Mesothelial cell of epicardium (in vitro differentiated cells): ENCODE data around the gene TNIP1. TPM values are rescaled to one million over a fixed set of nuclear protein-coding genes. Genes with fewer than 3 reads are reported as not detected.

Experiments used
- DNase-seq, 2 experiments: peaks; one replicate each; pipeline ENCODE4 v3.0.0; 2021; ENCODE audit warnings: low spot score in 2 of 2; ENCODE audit not compliant: unreplicated experiment in 2 of 2
- H3K27ac Mint-ChIP-seq: 2 replicates; pipeline ENCODE4 v1.8.0; 2021; ENCODE audit warnings: mixed read lengths
- H3K27me3 Mint-ChIP-seq: 2 replicates; pipeline ENCODE4 v1.8.0; 2021; ENCODE audit warnings: low read depth, mixed read lengths
- H3K36me3 Mint-ChIP-seq: 2 replicates; pipeline ENCODE4 v1.8.0; 2021; ENCODE audit warnings: mixed read lengths
- H3K4me1 Mint-ChIP-seq: 2 replicates; pipeline ENCODE4 v1.8.0; 2021; ENCODE audit warnings: mixed read lengths
- H3K4me3 Mint-ChIP-seq: 2 replicates; pipeline ENCODE4 v1.8.0; 2021; ENCODE audit warnings: mild to moderate bottlenecking, moderate library complexity, mixed read lengths
- H3K9me3 Mint-ChIP-seq: 2 replicates; pipeline ENCODE4 v1.8.0; 2021; ENCODE audit warnings: mixed read lengths
- total RNA-seq: library from RNA; stranded (reverse); gene quantifications from 3 replicates; pipeline ENCODE4 v1.2.1, GENCODE V29; 2021
- TF ChIP-seq, protein P1 (sequence below): fragments of 200-600 bp; sonication (generic); IDR thresholded peaks from one replicate; pipeline ENCODE4 v1.5.0; 2021; ENCODE audit warnings: antibody characterized with exemption; ENCODE audit not compliant: unreplicated experiment

TNIP1 gene
- total RNA-seq, 1 donor from 2014 or later: 81.8 TPM

GRCh38 chr5:151018846-151019245, 62.0 kb downstream of the TNIP1 start:
- DNase-seq: no peak
- peaks cover 17% of the 10 kb centered on the region for H3K27me3 Mint-ChIP-seq
- no peaks in the 10 kb centered on the region for H3K9me3 Mint-ChIP-seq
- TF ChIP-seq, protein P1, sequence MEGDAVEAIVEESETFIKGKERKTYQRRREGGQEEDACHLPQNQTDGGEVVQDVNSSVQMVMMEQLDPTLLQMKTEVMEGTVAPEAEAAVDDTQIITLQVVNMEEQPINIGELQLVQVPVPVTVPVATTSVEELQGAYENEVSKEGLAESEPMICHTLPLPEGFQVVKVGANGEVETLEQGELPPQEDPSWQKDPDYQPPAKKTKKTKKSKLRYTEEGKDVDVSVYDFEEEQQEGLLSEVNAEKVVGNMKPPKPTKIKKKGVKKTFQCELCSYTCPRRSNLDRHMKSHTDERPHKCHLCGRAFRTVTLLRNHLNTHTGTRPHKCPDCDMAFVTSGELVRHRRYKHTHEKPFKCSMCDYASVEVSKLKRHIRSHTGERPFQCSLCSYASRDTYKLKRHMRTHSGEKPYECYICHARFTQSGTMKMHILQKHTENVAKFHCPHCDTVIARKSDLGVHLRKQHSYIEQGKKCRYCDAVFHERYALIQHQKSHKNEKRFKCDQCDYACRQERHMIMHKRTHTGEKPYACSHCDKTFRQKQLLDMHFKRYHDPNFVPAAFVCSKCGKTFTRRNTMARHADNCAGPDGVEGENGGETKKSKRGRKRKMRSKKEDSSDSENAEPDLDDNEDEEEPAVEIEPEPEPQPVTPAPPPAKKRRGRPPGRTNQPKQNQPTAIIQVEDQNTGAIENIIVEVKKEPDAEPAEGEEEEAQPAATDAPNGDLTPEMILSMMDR: no peak
- no peak overlapping the region for H3K4me3 Mint-ChIP-seq
- H3K27ac Mint-ChIP-seq: no peak overlapping the region
- no peaks in the 10 kb centered on the region for H3K36me3 Mint-ChIP-seq
- peaks cover 7% of the 10 kb centered on the region for H3K4me1 Mint-ChIP-seq

DNA sequence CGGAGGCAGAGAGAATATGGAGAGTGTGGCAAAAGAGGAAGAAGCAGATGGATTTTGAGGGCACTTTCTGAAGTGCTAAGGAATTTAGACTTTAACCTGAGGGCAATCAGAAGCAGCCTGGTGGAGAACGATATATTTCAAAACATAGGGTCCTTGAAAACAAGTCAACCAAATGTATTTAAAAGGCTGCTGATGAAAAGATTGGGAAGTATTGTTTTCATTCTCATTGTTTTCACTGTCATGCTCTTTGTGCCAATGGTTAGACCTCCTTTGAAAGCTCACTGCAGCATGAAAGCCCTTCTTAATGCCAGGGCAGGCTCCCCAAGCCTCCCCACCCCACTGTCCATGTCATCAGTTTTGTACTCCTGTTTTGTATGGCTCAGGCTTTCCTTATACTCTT, 62.9 kb downstream of the TNIP1 start:
- no peak for DNase-seq
- no peak overlapping the region for H3K4me3 Mint-ChIP-seq

DNA sequence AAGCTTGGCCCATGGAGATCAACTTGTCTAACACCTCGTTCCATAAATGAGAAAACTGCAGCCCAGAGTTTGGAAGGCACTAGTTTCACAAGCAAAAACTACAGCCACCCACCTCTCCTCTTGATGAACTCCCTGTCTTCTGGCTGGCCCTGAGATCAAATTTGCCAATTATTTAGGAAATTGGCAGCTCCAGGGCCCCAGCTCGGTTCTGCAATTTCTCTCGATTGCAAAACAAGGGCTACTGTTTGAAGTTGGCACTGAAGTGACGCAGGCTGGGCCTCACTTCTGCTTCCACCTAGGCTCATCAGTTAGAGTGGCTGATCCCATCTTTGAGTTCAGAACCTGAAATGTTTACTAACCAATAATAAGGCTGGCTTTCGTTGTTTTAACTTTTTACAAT, 64.1 kb downstream of the TNIP1 start:
- peaks cover 11% of the 10 kb centered on the region for H3K27me3 Mint-ChIP-seq
- no peaks in the 10 kb centered on the region for H3K9me3 Mint-ChIP-seq
- TF ChIP-seq, protein P1: no peak
- no peak for DNase-seq
- H3K36me3 Mint-ChIP-seq: no peaks in the 10 kb centered on the region
- no peak overlapping the region for H3K4me3 Mint-ChIP-seq
- H3K4me1 Mint-ChIP-seq: peaks cover 7% of the 10 kb centered on the region
- no peak overlapping the region for H3K27ac Mint-ChIP-seq

More for the DNA sequence above, 62.9 kb downstream of the TNIP1 start:
- Mint-ChIP-seq H3K36me3 (no peaks in the 10 kb centered on the region), H3K4me1 (peaks cover 7% of the 10 kb centered on the region), H3K27me3 (peaks cover 17% of the 10 kb centered on the region), H3K27ac (no peak overlapping the region), H3K9me3 (no peaks in the 10 kb centered on the region)
- TF ChIP-seq, protein P1: no peak

DNA sequence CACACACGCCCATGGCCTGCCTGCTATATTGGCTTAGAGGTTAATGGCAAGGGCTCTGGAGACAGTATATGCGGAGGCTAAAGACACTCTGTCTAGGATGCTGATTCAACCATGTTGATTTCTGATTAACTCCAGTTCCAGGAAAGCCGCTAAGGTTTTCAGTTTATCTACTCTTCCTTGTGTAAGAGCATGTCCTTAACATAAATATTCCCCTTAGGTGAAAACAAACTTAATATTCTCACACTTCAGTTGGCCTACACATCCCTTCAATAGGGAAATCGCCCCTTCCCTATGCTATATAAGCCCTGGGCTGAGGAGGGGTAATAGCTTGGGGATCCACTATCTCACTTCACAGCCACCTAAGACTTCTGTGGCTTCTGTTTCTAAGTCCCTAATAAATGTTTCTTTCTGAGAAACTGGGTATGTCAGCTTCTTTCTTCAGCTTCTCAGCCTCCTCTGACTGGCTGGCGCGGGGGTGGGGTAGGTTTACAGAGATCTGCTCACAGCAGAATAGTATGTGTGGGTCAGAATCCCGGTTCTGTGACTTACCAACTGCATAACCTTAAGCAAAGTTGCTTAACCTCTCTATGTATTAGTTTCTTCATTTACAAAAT, 64.8 kb downstream of the TNIP1 start:
- no peak for DNase-seq
- TF ChIP-seq, protein P1: no peak
- no peaks in the 10 kb centered on the region for H3K9me3 Mint-ChIP-seq
- no peak overlapping the region for H3K27ac Mint-ChIP-seq
- peaks cover 9% of the 10 kb centered on the region for H3K27me3 Mint-ChIP-seq
- no peaks in the 10 kb centered on the region for H3K36me3 Mint-ChIP-seq
- no peak overlapping the region for H3K4me3 Mint-ChIP-seq
- peaks cover 6% of the 10 kb centered on the region for H3K4me1 Mint-ChIP-seq

DNA sequence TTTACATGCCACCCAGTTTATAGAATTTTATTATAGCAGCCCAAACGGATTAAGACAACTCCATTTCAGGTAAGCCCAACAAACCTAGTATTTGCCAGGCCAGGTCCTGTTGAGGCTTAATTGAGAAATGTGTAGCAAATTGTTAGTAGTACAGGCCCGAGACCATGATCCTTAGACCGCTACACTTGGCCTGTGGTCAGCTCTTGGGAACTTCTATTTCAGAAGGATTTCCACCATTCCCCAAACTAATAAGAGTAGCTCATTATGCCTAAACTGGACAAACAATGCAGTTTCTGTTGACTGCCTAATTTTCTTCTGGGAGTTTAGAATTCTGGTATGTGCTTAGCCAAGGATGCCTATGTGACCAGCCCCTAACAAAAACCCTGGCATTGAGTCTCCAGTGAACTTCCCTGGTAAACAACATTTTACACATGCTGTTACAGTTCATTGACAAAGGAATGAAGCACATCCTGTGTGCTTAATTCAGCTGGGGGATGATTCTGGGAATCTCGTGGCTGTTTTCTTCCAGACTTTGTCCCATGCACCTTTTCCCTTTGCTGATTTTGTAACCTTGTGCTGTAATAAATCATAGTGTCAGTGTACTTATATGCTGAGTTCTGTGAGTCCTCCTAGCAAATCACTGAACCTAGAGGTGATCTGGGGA, 66.0 kb downstream of the TNIP1 start:
- no peaks in the 10 kb centered on the region for H3K4me1 Mint-ChIP-seq
- DNase-seq: no peak
- no peaks in the 10 kb centered on the region for H3K36me3 Mint-ChIP-seq
- H3K4me3 Mint-ChIP-seq: no peak overlapping the region
- TF ChIP-seq, protein P1: no peak
- H3K27me3 Mint-ChIP-seq: peaks cover 11% of the 10 kb centered on the region
- H3K9me3 Mint-ChIP-seq: no peaks in the 10 kb centered on the region
- no peak overlapping the region for H3K27ac Mint-ChIP-seq
